Erythroblast (primary cell): Measurements from ENCODE around the gene CERS6.

Experiments
- GATA1 ChIP-seq: IDR thresholded peaks from 2 replicates; pipeline ENCODE4 v1.6.1; 2011; ENCODE audit warnings: low read depth, mild to moderate bottlenecking, control low read depth, low read length, moderate library complexity
- POLR2A ChIP-seq: IDR thresholded peaks from 2 replicates; pipeline ENCODE4 v1.6.1; 2011; ENCODE audit warnings: mild to moderate bottlenecking, low read length

DNA sequence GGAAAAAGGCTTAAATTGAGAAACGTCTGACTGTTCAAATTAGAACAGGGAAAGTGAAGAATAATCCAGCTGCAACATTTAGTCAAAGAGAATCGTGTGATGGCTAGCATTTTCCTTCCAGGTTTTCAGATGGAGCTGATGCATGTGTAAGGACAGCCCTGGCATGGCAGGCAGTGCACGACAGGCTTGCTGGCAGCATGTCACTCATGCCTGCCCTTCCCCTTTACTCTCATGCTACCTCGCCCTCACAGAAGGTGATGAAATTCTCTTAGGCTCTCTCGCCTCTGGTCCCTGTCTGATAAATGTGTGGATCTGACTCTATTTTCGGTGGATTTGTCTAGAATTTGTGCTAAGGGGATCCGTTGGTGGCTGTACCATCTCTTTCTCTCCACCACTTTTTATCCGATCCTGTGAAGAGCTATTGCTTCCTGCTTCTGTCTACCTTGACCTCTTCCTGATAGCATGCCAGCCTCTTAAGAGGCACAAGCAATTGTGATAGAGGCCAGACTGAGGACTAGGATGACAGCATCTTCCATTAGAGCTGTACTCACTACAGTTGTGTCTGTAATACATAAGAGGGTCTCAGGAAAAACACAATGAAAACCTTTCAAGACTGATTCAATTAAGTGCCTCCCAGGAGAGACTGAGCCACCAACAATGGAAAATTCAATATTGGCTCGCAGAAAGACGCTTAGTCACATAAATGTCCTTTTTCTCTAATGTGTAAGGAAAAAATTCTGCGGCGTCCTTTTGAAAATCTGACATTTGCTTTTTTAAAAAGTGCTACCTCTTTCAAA, 280.8 kb downstream of the CERS6 start:
- TF ChIP-seq POLR2A (no peak), GATA1 (no peak)
